IPS DF 6.9 (cell line): ENCODE data around the gene SEL1L2.

Source experiments
- DNase-seq: peaks from one replicate; pipeline ENCODE4 v3.0.0-alpha.2; 2013; ENCODE audit warnings: low read depth, low spot score
- H3K27ac ChIP-seq: one replicate; pipeline ENCODE4 v1.5.1; 2013; ENCODE audit warnings: low read length, control low read depth
- H3K27me3 ChIP-seq: 2 replicates; pipeline ENCODE4 v1.6.1; 2013; ENCODE audit warnings: mild to moderate bottlenecking, low read length; ENCODE audit not compliant: control insufficient read depth, insufficient read depth
- H3K36me3 ChIP-seq: 2 replicates; pipeline ENCODE4 v1.6.1; 2013; ENCODE audit warnings: low read length; ENCODE audit not compliant: control insufficient read depth, insufficient read depth
- H3K4me1 ChIP-seq: 2 replicates; pipeline ENCODE4 v1.6.1; 2013; ENCODE audit warnings: low read length; ENCODE audit not compliant: control insufficient read depth, insufficient read depth
- H3K4me3 ChIP-seq: 2 replicates; pipeline ENCODE4 v1.5.1; 2013; ENCODE audit warnings: mild to moderate bottlenecking, low read length
- H3K9me3 ChIP-seq: 2 replicates; pipeline ENCODE4 v1.6.1; 2013; ENCODE audit warnings: low read length, inconsistent platforms; ENCODE audit not compliant: control insufficient read depth, insufficient read depth
- whole genome bisulfite sequencing: extraction: QIAGEN DNeasy Blood & Tissue Kit; methylation state at CpG from one replicate; pipeline ENCODE4 v1.1.7; 2013; ENCODE audit warnings: mixed read lengths, missing lambda C conversion rate; ENCODE audit not compliant: insufficient read length, insufficient coverage; 5-methylcytosine and 5-hydroxymethylcytosine counted together

Gene SEL1L2

GRCh38 chr20:13799974-13800373 lies 190.4 kb downstream of the SEL1L2 start:
- H3K27me3 ChIP-seq, result no peaks in the 10 kb centered on the region
- no peak overlapping the region for H3K4me3 ChIP-seq
- peaks cover 7% of the 10 kb centered on the region; the same call in 1 of the 2 replicates for H3K36me3 ChIP-seq
- no peaks in the 10 kb centered on the region for H3K9me3 ChIP-seq
- DNase-seq, result no peak
- H3K4me1 ChIP-seq, result no peaks in the 10 kb centered on the region
- H3K27ac ChIP-seq, result no peak overlapping the region
- 100% methylated on average over 1 of the region's 2 CpGs for WGBS
